Measurements from ENCODE around the gene LGALS9C.
"Not testable (repeated sequence)": the region's sequence is repeated elsewhere in the genome, so short reads cannot be mapped to it uniquely, and the experiment has no call there.

DNA sequence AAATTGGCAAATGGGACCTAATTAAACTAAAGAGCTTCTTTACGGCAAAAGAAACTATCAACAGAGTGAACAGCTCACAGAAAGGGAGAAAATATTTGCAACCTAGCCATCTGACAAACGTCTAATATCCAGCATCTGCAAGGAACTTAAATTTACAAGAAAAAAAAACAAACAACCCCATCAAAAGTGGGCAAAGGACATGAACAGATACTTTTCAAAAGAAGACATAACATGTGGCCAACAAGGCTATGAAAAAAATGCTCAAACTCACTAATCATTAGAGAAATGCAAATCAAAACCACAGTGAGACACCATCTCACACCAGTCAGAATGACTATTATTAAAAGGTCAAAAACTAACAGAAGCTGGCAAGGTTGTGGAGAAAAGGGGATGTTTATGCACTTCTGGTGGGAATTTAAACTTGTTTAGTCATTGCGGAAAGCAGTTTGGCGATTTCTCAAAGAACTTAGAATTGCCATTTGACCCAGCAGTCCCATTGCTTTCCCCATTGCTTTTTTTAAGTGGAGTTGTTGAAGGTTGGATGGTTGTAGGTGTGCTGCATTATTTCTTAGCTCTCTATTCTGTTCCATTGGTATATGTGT is 52.4 kb downstream of the LGALS9C start:
- TF ChIP-seq, protein P1, sequence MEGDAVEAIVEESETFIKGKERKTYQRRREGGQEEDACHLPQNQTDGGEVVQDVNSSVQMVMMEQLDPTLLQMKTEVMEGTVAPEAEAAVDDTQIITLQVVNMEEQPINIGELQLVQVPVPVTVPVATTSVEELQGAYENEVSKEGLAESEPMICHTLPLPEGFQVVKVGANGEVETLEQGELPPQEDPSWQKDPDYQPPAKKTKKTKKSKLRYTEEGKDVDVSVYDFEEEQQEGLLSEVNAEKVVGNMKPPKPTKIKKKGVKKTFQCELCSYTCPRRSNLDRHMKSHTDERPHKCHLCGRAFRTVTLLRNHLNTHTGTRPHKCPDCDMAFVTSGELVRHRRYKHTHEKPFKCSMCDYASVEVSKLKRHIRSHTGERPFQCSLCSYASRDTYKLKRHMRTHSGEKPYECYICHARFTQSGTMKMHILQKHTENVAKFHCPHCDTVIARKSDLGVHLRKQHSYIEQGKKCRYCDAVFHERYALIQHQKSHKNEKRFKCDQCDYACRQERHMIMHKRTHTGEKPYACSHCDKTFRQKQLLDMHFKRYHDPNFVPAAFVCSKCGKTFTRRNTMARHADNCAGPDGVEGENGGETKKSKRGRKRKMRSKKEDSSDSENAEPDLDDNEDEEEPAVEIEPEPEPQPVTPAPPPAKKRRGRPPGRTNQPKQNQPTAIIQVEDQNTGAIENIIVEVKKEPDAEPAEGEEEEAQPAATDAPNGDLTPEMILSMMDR (conservative IDR thresholded peaks at IDR 0.05 in 1 of 2, IDR thresholded peaks at IDR 0.05 in 1 of 2; ENCODE audit: extremely low read depth in 1 of 2, insufficient read depth in 1 of 2, low read depth in 1 of 2, low read length in 2 of 2) = not testable (repeated sequence)
- not testable (repeated sequence) for TF ChIP-seq EZH2 (IDR thresholded peaks at IDR 0.05; ENCODE audit: borderline replicate concordance, low read length)

All from mammary epithelial cell (primary cell).